ENCODE measurements around the gene LRCH4. TPM values are rescaled to one million over a fixed set of nuclear protein-coding genes. Genes with fewer than 3 reads are reported as not detected.
"Not testable (repeated sequence)": the region's sequence is repeated elsewhere in the genome, so short reads cannot be mapped to it uniquely, and the experiment has no call there.

Gene LRCH4
- total and polyA plus RNA-seq, 4 donors = 38.1 to 109 (median 92.2) TPM

GRCh38 chr7:100553032-100553431 is 32.9 kb downstream of the LRCH4 start:
- peaks cover 6 to 29% (median 10%) of the 10 kb centered on the region in 4 donors for H3K36me3 ChIP-seq (ENCODE audit: control insufficient read depth in 4 of 4, insufficient read depth in 4 of 4, low read length in 4 of 4)
- H3K9me3 ChIP-seq (ENCODE audit: control insufficient read depth in 4 of 4, insufficient read depth in 3 of 4, low read length in 3 of 4) = peaks cover 0 to 2% (median 0%) of the 10 kb centered on the region in 4 donors
- H3K27me3 ChIP-seq (ENCODE audit: control insufficient read depth in 3 of 3, insufficient read depth in 3 of 3, low read length in 2 of 3) = no peaks in the 10 kb centered on the region
- TF ChIP-seq CTCF (IDR thresholded peaks at IDR 0.05; ENCODE audit: control extremely low read depth, extremely low read depth) = no peak
- H3K9ac ChIP-seq (ENCODE audit: insufficient read depth in 1 of 2, low read length in 2 of 2) = no peak overlapping the region
- ATAC-seq (ENCODE audit: insufficient read depth, low FRiP score) (no peak), DNase-seq (no peak)
- H3K4me1 ChIP-seq (ENCODE audit: control insufficient read depth in 5 of 5, insufficient read depth in 5 of 5, low read length in 5 of 5) = peaks cover 0 to 7% (median 1%) of the 10 kb centered on the region in 5 donors
- 96 to 100% methylated on average over 3 of the region's 3 CpGs for WGBS, 2 donors
- H3K4me3 ChIP-seq = no peak overlapping the region
- H3K27ac ChIP-seq (ENCODE audit: low read depth in 1 of 2, low read length in 1 of 2) = no peak overlapping the region

GRCh38 chr7:100552532-100552931 is 33.4 kb downstream of the LRCH4 start:
- 99 to 100% methylated on average over 2 of the region's 2 CpGs for WGBS, 2 donors

GRCh38 chr7:100548446-100548845 is 37.5 kb downstream of the LRCH4 start:
- Histone ChIP-seq H3K27ac (ENCODE audit: low read depth in 1 of 2, low read length in 1 of 2) (peak overlapping the region; percentile 58 to 95), H3K4me1 (ENCODE audit: control insufficient read depth in 5 of 5, insufficient read depth in 5 of 5, low read length in 5 of 5) (peaks cover 0 to 39% (median 24%) of the 10 kb centered on the region in 5 donors), H3K36me3 (ENCODE audit: control insufficient read depth in 4 of 4, insufficient read depth in 4 of 4, low read length in 4 of 4) (peaks cover 0 to 12% (median 8%) of the 10 kb centered on the region in 4 donors)
- H3K4me3 ChIP-seq; ATAC-seq (ENCODE audit: insufficient read depth, low FRiP score); H3K9ac ChIP-seq (ENCODE audit: insufficient read depth in 1 of 2, low read length in 2 of 2); H3K27me3 ChIP-seq (ENCODE audit: control insufficient read depth in 3 of 3, insufficient read depth in 3 of 3, low read length in 2 of 3); H3K9me3 ChIP-seq (ENCODE audit: control insufficient read depth in 4 of 4, insufficient read depth in 3 of 4, low read length in 3 of 4); DNase-seq: not testable (repeated sequence)
- WGBS, 2 donors = 73 to 81% methylated on average over 5 of the region's 5 CpGs

More at GRCh38 chr7:100552532-100552931, 33.4 kb downstream of the LRCH4 start:
- TF ChIP-seq CTCF (IDR thresholded peaks at IDR 0.05; ENCODE audit: control extremely low read depth, extremely low read depth) = no peak
- H3K36me3 ChIP-seq (ENCODE audit: control insufficient read depth in 4 of 4, insufficient read depth in 4 of 4, low read length in 4 of 4) = peaks cover 6 to 29% (median 10%) of the 10 kb centered on the region in 4 donors
- H3K9me3 ChIP-seq (ENCODE audit: control insufficient read depth in 4 of 4, insufficient read depth in 3 of 4, low read length in 3 of 4) = peaks cover 0 to 2% (median 0%) of the 10 kb centered on the region in 4 donors
- ATAC-seq (ENCODE audit: insufficient read depth, low FRiP score) = no peak
- H3K27me3 ChIP-seq (ENCODE audit: control insufficient read depth in 3 of 3, insufficient read depth in 3 of 3, low read length in 2 of 3) = no peaks in the 10 kb centered on the region
- H3K4me3 ChIP-seq = no peak overlapping the region
- H3K27ac ChIP-seq (ENCODE audit: low read depth in 1 of 2, low read length in 1 of 2) = no peak overlapping the region
- H3K4me1 ChIP-seq (ENCODE audit: control insufficient read depth in 5 of 5, insufficient read depth in 5 of 5, low read length in 5 of 5) = peaks cover 0 to 11% (median 6%) of the 10 kb centered on the region in 5 donors
- DNase-seq = no peak
- H3K9ac ChIP-seq (ENCODE audit: insufficient read depth in 1 of 2, low read length in 2 of 2) = no peak overlapping the region

- WGBS, 2 donors = 12 to 13% methylated on average over 2 of the region's 2 CpGs
- H3K4me1 ChIP-seq (ENCODE audit: control insufficient read depth in 5 of 5, insufficient read depth in 5 of 5, low read length in 5 of 5) = peaks cover 0 to 39% (median 24%) of the 10 kb centered on the region in 5 donors
Measured at GRCh38 chr7:100547872-100548271, 38.1 kb downstream of the LRCH4 start.

More at GRCh38 chr7:100547872-100548271, 38.1 kb downstream of the LRCH4 start:
- ATAC-seq (ENCODE audit: insufficient read depth, low FRiP score) = no peak
- H3K27ac ChIP-seq (ENCODE audit: low read depth in 1 of 2, low read length in 1 of 2) = peak overlapping the region; percentile 73 to 95
- no peaks in the 10 kb centered on the region for H3K27me3 ChIP-seq (ENCODE audit: control insufficient read depth in 3 of 3, insufficient read depth in 3 of 3, low read length in 2 of 3)
- no peak for TF ChIP-seq CTCF (IDR thresholded peaks at IDR 0.05; ENCODE audit: control extremely low read depth, extremely low read depth)
- H3K9ac ChIP-seq (ENCODE audit: insufficient read depth in 1 of 2, low read length in 2 of 2) = no peak overlapping the region
- H3K4me3 ChIP-seq = no peak overlapping the region
- peak; percentile 28 to 69 (median 59) for DNase-seq
- no peaks in the 10 kb centered on the region for H3K9me3 ChIP-seq (ENCODE audit: control insufficient read depth in 4 of 4, insufficient read depth in 3 of 4, low read length in 3 of 4)
- peaks cover 0 to 10% (median 7%) of the 10 kb centered on the region in 4 donors for H3K36me3 ChIP-seq (ENCODE audit: control insufficient read depth in 4 of 4, insufficient read depth in 4 of 4, low read length in 4 of 4)
